ENCODE measurements around the gene CCDC60.

GRCh38 chr12:119468296-119468695 is 133.8 kb downstream of the CCDC60 start:
- no peak for TF ChIP-seq POLR2A (IDR thresholded peaks at IDR 0.05)
- TF ChIP-seq, protein P1, sequence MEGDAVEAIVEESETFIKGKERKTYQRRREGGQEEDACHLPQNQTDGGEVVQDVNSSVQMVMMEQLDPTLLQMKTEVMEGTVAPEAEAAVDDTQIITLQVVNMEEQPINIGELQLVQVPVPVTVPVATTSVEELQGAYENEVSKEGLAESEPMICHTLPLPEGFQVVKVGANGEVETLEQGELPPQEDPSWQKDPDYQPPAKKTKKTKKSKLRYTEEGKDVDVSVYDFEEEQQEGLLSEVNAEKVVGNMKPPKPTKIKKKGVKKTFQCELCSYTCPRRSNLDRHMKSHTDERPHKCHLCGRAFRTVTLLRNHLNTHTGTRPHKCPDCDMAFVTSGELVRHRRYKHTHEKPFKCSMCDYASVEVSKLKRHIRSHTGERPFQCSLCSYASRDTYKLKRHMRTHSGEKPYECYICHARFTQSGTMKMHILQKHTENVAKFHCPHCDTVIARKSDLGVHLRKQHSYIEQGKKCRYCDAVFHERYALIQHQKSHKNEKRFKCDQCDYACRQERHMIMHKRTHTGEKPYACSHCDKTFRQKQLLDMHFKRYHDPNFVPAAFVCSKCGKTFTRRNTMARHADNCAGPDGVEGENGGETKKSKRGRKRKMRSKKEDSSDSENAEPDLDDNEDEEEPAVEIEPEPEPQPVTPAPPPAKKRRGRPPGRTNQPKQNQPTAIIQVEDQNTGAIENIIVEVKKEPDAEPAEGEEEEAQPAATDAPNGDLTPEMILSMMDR (IDR thresholded peaks at IDR 0.05) = no peak
- TF ChIP-seq EP300 (IDR thresholded peaks at IDR 0.05) = no peak
- no peak for TF ChIP-seq POLR2AphosphoS5 (IDR thresholded peaks at IDR 0.05)

Measured in stomach (tissue), 4 donors.